Ovary (tissue), 9 donors: ENCODE results near the gene LRRC63. TPM values are rescaled to one million over a fixed set of nuclear protein-coding genes. Genes with fewer than 3 reads are reported as not detected.

Experiments
- DNase-seq, 5 donors: peaks; one replicate each; pipeline ENCODE4 v3.0.0-alpha.2; 2019 to 2020
- H3K27ac ChIP-seq, 2 donors: fragments of 200-600 bp; one replicate each; pipeline versions ENCODE4 v1.5.1 to v1.8.0; 2019 to 2022
- H3K27me3 ChIP-seq: fragments of 200-600 bp; one replicate; pipeline ENCODE4 v1.8.0; 2022
- H3K36me3 ChIP-seq: fragments of 200-600 bp; sonication (generic); one replicate; pipeline ENCODE4 v1.5.1; 2019
- H3K4me1 ChIP-seq: one replicate; pipeline ENCODE4 v1.8.1; 2013; ENCODE audit warnings: mild to moderate bottlenecking, moderate library complexity; ENCODE audit not compliant: insufficient read depth
- H3K4me3 ChIP-seq: fragments of 200-600 bp; sonication (generic); one replicate; pipeline ENCODE4 v1.5.1; 2017
- H3K9me3 ChIP-seq, 2 donors: fragments of 200-600 bp in 1 of 2; sonication (generic) in 1 of 2; one replicate each; pipeline versions ENCODE4 v1.5.1 to v1.8.1; 2013 to 2019; ENCODE audit warnings: mild to moderate bottlenecking in 1 of 2, moderate library complexity in 1 of 2
- EP300 ChIP-seq: sonication (generic); formaldehyde crosslinking; IDR thresholded peaks from one replicate; pipeline ENCODE4 v1.6.1; 2017; ENCODE audit warnings: antibody characterized with exemption
- POLR2A ChIP-seq: fragments of 450-650 bp; IDR thresholded peaks from one replicate; pipeline ENCODE4 v1.6.1; 2017; ENCODE audit warnings: antibody characterized with exemption, mild to moderate bottlenecking, moderate library complexity
- WGBS, 3 donors: extraction: QIAGEN DNeasy Blood & Tissue Kit in 1 of 3; methylation state at CpG; one replicate each; pipeline versions ENCODE4 v1.1.5 to v1.1.7; 2013 to 2017; 5-methylcytosine and 5-hydroxymethylcytosine counted together
- intact Hi-C, 4 donors: fragments of 100-400 bp; cut with DNase I; formaldehyde crosslinking; loops; one replicate each; pipeline versions ENCODE4 v1.11.0 to v1.15.1; 2022 to 2023
- polyA plus RNA-seq, 2 donors: library from polyadenylated mRNA; stranded (reverse); fragments of 200-250 nt in 1 of 2; fragments of 350-450 nt in 1 of 2; fragmentation: Illumina TruSeq in 1 of 2; extraction: RNeasy Lipid Tissue Mini Kit (QIAGEN cat#74804) in 1 of 2; gene quantifications; one replicate each; pipeline ENCODE4 v1.2.3, GENCODE V29; 2013 to 2014
- total RNA-seq, 7 donors: library from RNA; depleted of rRNA in 2 of 7; stranded (reverse); fragments of >200 nt in 2 of 7; fragmentation: NEBNext Ultra II Directional in 3 of 7; extraction: Animal tissue kit (Norgen Biotek cat#: 25700) in 3 of 7; gene quantifications; one replicate each; pipeline versions ENCODE4 v1.1.0 to v1.2.4, GENCODE V29; 2016 to 2023
- TF ChIP-seq, protein P1 (sequence below), 3 donors: fragments of 450-650 bp in 2 of 3; fragments of 200-600 bp in 1 of 3; IDR thresholded peaks; one replicate each; pipeline versions ENCODE4 v1.5.1 to v1.8.0; 2016 to 2022; ENCODE audit warnings: antibody characterized with exemption in 3 of 3, mild to moderate bottlenecking in 1 of 3
- donor health status: DM: no; HTN: no; CAD: no; lungs with moderate emphysema.
- donor health status: DM: no; HTN: no; CAD: no.
- donor health status: Bipolar disorder and iron deficiency.
- donor health status: DM: yes; HTN: yes; CAD: no.
- donor health status: DM: no; HTN: no; CAD: no.
- donor health status: DM: yes; HTN: yes; CAD: no.

Gene LRRC63
- total and polyA plus RNA-seq, 9 donors, result 0.12 to 0.92 (median 0.22) TPM; not detected in 4

DNA sequence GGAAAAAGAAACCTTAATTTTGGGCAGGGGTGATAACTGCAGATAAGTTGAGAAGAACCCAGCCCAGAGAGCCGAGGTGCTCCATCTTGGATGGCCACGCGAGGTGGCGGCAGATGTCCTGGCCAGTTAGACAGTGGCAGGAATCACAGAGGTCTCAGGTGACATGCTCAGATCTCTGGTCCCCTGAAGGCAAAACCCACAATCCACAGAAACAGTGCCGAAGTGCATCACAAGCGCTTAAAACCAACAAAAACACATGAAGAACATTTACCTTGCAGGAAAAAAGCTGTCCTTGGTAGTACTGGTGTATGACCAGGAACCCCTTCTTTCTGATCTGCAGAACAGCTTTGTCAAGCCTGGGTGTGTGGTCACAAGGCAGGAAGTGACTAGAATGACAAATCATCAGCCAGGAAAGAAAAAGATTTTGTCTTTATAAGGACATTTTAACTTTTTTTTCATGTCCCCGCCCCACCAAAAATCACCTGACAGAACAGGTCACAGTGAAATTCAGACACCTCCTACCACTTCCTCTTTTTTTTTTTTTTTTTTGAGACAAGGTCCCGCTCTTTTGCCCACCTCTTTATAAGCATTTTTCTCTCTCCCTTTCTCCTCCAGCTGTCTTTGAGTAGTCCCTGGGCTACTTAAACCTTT, 29.8 kb upstream of the LRRC63 start, which contains the start of gene LCP1:
LCP1 (minus strand) TSS at position 338 of the 651 bp plus-strand sequence. CDS start 22,515 bp downstream, outside the sequence.
- no peaks in the 10 kb centered on the region for H3K9me3 ChIP-seq
- no peaks in the 10 kb centered on the region for H3K27me3 ChIP-seq
- H3K4me3 ChIP-seq, result no peak within 1 kb of the TSS
- H3K27ac ChIP-seq, result no peak within 1 kb of the TSS
- intact Hi-C loops, result no loop called here
- WGBS, 3 donors, result 90 to 91% (median 90%) methylated on average over 8 of the region's 8 CpGs
- H3K36me3 ChIP-seq, result no peaks in the 10 kb centered on the region
- no peak for DNase-seq
- TF ChIP-seq EP300 (no peak), POLR2A (no peak)
- TF ChIP-seq, protein P1, sequence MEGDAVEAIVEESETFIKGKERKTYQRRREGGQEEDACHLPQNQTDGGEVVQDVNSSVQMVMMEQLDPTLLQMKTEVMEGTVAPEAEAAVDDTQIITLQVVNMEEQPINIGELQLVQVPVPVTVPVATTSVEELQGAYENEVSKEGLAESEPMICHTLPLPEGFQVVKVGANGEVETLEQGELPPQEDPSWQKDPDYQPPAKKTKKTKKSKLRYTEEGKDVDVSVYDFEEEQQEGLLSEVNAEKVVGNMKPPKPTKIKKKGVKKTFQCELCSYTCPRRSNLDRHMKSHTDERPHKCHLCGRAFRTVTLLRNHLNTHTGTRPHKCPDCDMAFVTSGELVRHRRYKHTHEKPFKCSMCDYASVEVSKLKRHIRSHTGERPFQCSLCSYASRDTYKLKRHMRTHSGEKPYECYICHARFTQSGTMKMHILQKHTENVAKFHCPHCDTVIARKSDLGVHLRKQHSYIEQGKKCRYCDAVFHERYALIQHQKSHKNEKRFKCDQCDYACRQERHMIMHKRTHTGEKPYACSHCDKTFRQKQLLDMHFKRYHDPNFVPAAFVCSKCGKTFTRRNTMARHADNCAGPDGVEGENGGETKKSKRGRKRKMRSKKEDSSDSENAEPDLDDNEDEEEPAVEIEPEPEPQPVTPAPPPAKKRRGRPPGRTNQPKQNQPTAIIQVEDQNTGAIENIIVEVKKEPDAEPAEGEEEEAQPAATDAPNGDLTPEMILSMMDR (IDR thresholded peaks at IDR 0.05), result no peak
- H3K4me1 ChIP-seq, result no peaks in the 10 kb centered on the region

DNA sequence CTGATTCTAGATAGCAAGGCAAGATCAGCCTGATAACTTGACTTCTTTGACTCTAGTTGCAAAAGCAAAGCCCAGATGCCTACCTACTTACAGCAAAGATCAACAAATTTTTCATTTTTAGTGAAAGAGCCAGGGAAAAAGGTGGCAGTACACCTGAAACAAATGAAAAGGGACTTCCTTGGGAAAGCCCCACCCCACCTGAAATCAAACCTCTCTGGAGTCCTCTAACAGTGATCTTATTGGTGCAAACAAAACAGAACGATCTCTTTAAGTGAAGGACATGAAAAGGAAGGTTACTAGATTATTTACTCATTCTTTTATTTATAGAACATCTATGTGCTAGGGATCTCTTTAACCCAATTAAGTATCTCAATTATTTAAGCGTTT, 29.2 kb upstream of the LRRC63 start:
- intact Hi-C loops, result no loop called here
- TF ChIP-seq, protein P1 (IDR thresholded peaks at IDR 0.05), result no peak
- no peak for TF ChIP-seq EP300
- TF ChIP-seq POLR2A, result no peak
- Histone ChIP-seq H3K27me3 (no peaks in the 10 kb centered on the region), H3K27ac (no peak overlapping the region), H3K4me1 (no peaks in the 10 kb centered on the region), H3K4me3 (no peak overlapping the region), H3K9me3 (no peaks in the 10 kb centered on the region), H3K36me3 (no peaks in the 10 kb centered on the region)
- 51 to 77% (median 62%) methylated on average over 2 of the region's 2 CpGs for WGBS, 3 donors
- DNase-seq, result no peak

DNA sequence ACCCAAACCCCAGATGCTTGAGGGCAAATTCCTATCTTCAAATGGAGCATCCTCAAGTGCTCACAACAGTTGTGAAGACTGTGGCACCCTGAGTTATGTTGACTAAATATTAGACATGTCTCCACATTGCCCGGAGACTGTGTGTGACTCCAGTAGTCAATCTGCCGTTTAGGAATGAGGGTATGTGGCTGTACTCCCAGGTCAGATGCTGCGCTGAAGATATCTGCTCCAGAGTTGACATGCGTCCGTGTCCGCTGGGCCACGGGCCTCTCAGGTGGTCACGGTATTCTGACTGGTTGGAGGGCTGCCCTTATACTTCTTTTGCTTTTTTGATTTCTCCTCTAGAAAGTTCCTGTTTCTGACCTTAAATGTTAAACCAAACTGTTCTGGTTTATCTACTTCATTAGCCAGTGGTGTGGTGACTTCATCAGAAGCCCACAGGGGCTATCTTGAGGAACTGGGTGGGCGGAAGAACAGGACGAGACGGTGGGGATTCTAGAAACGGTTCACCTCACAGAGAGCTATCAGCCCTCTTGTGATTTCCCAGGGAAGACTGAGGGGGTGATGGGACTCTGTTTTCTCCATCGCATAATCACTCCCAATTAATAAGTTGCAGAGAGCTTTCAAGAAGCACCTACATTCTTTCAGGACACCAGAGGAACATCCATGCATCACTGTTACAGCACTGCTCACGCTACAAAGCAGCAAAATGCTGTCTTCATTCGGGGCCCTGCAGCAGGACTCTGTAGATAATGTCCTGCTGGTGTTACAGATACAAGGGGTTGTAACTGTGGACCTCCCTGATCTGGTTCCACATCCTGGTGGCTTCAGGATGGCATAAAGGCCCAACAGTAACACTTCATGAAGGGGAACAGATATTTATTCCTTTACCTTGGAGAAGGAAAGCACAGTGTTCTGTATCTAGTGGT, 28.4 kb upstream of the LRRC63 start:
- TF ChIP-seq, protein P1 (IDR thresholded peaks at IDR 0.05), result no peak
- TF ChIP-seq POLR2A, result no peak
- no peak for TF ChIP-seq EP300
- intact Hi-C loops, result no loop called here
- H3K4me3 ChIP-seq, result no peak overlapping the region
- no peak overlapping the region for H3K27ac ChIP-seq
- H3K36me3 ChIP-seq, result no peaks in the 10 kb centered on the region
- no peak for DNase-seq
- no peaks in the 10 kb centered on the region for H3K4me1 ChIP-seq
- H3K9me3 ChIP-seq, result no peaks in the 10 kb centered on the region
- H3K27me3 ChIP-seq, result no peaks in the 10 kb centered on the region
- 77 to 87% (median 81%) methylated on average over 15 of the region's 15 CpGs for WGBS, 3 donors

DNA sequence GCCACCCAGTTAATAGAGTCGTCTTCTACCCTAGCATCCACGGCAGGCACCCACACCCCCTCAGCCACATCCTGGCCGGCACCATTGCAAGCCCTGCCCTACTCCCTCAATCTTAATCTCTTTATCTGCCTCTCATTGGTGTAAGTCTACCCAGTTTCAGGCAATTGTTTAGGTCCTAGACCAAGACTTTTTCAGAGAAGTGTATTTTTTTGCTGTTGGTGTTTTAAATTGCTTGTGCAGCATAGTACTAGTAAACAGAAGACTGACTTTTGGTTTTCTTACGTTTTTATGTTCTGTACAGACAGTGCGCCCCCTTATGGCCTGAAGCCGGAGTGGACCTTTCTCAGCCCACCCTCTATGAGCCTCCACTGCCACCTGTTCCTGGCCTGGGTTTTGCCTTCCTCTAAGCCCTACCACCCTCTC, 27.4 kb upstream of the LRRC63 start:
- intact Hi-C loops, result no loop called here
- TF ChIP-seq POLR2A (no peak), EP300 (no peak)
- TF ChIP-seq, protein P1 (IDR thresholded peaks at IDR 0.05), result no peak
- 41 to 50% (median 45%) methylated on average over 6 of the region's 6 CpGs for WGBS, 3 donors
- Histone ChIP-seq H3K36me3 (no peaks in the 10 kb centered on the region), H3K4me1 (no peaks in the 10 kb centered on the region), H3K4me3 (no peak overlapping the region), H3K27me3 (no peaks in the 10 kb centered on the region), H3K27ac (no peak overlapping the region), H3K9me3 (no peaks in the 10 kb centered on the region)
- DNase-seq, result no peak
